ENCODE measurements around the gene XRCC3. TPM values are rescaled to one million over a fixed set of nuclear protein-coding genes. Genes with fewer than 3 reads are reported as not detected.

Gene XRCC3
- total and polyA plus RNA-seq, 2 experiments from 2014 or later: 7.7 to 9.1 TPM

DNA sequence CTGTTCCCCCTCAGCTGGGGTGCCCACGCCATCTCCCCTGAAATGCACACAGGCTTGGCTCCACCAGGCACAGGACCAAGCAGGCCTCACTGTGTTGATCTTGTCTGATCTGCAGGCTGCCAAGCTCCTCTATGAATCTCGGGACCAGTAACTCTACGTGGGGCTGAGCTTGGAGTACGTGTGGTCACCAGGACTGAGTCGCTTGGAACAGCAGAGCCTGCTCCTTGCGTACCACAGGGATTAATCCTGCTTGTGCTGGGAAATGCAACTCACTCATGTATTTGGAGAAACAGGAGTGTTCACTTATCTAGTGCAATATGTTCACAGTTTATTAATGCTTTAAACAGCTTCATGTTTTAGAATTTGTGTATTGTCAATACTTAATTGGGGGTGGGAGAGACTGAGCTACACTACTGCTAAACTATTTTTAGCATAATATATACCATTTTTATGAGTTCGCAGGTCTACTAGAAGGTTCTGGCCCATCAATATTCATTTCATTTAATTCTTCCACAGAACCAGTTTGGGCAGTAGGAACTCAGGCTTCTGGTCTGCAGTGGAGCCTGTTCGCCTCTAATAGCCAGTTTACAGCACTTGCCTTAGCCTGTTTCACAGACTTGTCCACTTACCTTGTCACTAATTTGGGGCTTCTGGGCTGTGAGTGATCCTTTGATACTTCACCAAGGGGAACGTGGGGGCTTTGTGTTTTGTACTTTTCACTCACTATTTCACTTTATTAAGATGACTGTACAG lies 17.8 kb upstream of the XRCC3 start:
- no peaks in the 10 kb centered on the region for H3K79me2 ChIP-seq
- no peak overlapping the region for H3K4me3 ChIP-seq
- H3K4me2 ChIP-seq: no peak overlapping the region
- no peaks in the 10 kb centered on the region for H3K27me3 ChIP-seq
- no peaks in the 10 kb centered on the region for H3K9me2 ChIP-seq (replicated peaks; ENCODE audit: insufficient read depth)
- H3K4me1 ChIP-seq (ENCODE audit: insufficient read depth): no peaks in the 10 kb centered on the region
- H2AFZ ChIP-seq: no peak overlapping the region
- TF ChIP-seq EZH2phosphoT487 (IDR thresholded peaks at IDR 0.05; ENCODE audit: low read depth, severe bottlenecking, unreplicated experiment) (no peak), EZH2 (IDR thresholded peaks at IDR 0.05; ENCODE audit: borderline replicate concordance) (no peak)
- TF ChIP-seq, protein P1, sequence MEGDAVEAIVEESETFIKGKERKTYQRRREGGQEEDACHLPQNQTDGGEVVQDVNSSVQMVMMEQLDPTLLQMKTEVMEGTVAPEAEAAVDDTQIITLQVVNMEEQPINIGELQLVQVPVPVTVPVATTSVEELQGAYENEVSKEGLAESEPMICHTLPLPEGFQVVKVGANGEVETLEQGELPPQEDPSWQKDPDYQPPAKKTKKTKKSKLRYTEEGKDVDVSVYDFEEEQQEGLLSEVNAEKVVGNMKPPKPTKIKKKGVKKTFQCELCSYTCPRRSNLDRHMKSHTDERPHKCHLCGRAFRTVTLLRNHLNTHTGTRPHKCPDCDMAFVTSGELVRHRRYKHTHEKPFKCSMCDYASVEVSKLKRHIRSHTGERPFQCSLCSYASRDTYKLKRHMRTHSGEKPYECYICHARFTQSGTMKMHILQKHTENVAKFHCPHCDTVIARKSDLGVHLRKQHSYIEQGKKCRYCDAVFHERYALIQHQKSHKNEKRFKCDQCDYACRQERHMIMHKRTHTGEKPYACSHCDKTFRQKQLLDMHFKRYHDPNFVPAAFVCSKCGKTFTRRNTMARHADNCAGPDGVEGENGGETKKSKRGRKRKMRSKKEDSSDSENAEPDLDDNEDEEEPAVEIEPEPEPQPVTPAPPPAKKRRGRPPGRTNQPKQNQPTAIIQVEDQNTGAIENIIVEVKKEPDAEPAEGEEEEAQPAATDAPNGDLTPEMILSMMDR (IDR thresholded peaks at IDR 0.05; ENCODE audit: poor library complexity): no peak
- peak overlapping the region; percentile 35 for H3K27ac ChIP-seq
- no peaks in the 10 kb centered on the region for H3K9me3 ChIP-seq (ENCODE audit: low read depth)
- no peaks in the 10 kb centered on the region for H3K36me3 ChIP-seq (replicated peaks; ENCODE audit: insufficient read depth, low read depth)
- no peak for DNase-seq (ENCODE audit: low spot score)
- no peaks in the 10 kb centered on the region for H4K20me1 ChIP-seq (ENCODE audit: insufficient read depth, poor library complexity, severe bottlenecking)
- 85% methylated on average over 9 of the region's 9 CpGs for WGBS (ENCODE audit: low lambda C conversion rate, missing lambda C conversion rate)

DNA sequence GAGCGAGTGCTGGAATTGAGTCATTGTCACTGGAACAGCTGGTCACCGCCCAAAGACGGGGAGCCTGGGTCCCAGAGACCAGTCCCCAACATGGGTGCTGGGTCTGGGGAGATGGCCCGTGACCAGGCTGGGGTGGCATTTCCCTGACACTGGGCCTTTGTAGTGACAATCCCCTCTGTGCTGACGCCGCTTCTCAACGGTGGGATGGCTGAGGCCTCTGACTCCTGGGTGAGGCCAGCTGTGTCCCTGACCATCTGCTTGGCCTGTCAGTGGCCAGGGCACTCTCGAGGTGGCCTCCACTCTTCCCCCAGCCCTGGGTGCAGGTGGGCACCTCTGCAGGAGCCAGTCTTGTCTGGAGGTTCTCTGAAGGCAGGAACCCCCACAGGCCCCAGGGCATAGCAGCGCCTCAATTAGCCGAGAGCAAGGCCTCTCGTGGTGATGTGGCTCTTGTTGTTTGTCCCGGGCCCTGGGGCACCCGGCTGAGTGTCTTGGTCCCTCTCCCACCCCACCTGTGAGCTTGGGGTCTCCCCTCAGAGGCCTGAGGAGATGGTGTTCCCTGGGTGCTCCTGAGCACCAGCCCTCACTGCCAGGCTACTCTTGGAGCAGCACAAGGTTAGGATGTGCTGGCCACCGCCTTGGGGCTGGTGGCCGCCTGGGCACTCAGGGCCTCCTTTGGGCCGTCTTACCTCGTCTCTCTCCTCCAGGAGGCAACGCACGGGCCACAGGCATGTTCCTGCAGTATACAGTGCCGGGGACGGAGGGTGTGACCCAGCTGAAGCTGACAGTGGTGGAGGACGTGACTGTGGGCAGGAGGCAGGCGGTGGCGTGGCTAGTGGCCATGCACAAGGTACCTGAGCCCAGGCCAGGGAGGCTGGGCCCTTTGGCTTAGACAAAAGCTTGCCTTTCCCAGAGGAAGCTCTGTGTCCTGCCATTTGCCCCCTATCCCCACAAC lies 16.9 kb upstream of the XRCC3 start:
- WGBS (ENCODE audit: low lambda C conversion rate, missing lambda C conversion rate): 98% methylated on average over 24 of the region's 24 CpGs

DNA sequence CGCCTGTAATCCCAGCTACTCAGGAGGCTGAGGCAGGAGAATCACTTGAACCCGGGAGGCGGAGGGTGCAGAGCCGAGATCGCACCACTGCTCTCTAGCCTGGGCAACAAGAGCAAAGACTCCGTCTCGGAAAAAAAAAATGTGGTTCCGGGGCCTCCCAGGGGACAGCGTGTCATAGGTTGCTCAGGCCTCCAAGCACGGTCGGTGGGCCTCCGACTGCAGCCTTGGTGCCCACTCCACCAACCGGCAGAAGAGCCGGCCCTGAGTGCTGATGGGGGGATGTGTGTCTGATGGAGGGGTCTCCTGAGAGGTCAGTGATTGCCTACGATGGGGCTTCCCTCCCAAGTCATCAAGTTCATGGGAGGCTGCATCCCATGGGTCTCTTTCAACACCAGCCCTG lies 16.2 kb upstream of the XRCC3 start:
- H3K27me3 ChIP-seq: no peaks in the 10 kb centered on the region
- no peak overlapping the region for H3K27ac ChIP-seq
- H4K20me1 ChIP-seq (ENCODE audit: insufficient read depth, poor library complexity, severe bottlenecking): peaks cover 2% of the 10 kb centered on the region

More for the DNA sequence above, 16.9 kb upstream of the XRCC3 start:
- Histone ChIP-seq H3K36me3 (replicated peaks; ENCODE audit: insufficient read depth, low read depth) (no peaks in the 10 kb centered on the region), H3K79me2 (peaks cover 6% of the 10 kb centered on the region), H2AFZ (no peak overlapping the region), H3K9me3 (ENCODE audit: low read depth) (no peaks in the 10 kb centered on the region), H3K27me3 (no peaks in the 10 kb centered on the region), H3K27ac (no peak overlapping the region), H3K4me3 (no peak overlapping the region), H3K9me2 (replicated peaks; ENCODE audit: insufficient read depth) (no peaks in the 10 kb centered on the region), H4K20me1 (ENCODE audit: insufficient read depth, poor library complexity, severe bottlenecking) (no peaks in the 10 kb centered on the region), H3K4me2 (no peak overlapping the region), H3K4me1 (ENCODE audit: insufficient read depth) (no peaks in the 10 kb centered on the region)
- TF ChIP-seq EZH2phosphoT487 (IDR thresholded peaks at IDR 0.05; ENCODE audit: low read depth, severe bottlenecking, unreplicated experiment): no peak
- TF ChIP-seq, protein P1 (IDR thresholded peaks at IDR 0.05; ENCODE audit: poor library complexity): no peak
- no peak for TF ChIP-seq EZH2 (IDR thresholded peaks at IDR 0.05; ENCODE audit: borderline replicate concordance)
- no peak for DNase-seq (ENCODE audit: low spot score)

More for the DNA sequence above, 16.2 kb upstream of the XRCC3 start:
- no peak overlapping the region for H3K4me2 ChIP-seq
- no peaks in the 10 kb centered on the region for H3K4me1 ChIP-seq (ENCODE audit: insufficient read depth)
- H3K9me2 ChIP-seq (replicated peaks; ENCODE audit: insufficient read depth): no peaks in the 10 kb centered on the region
- no peaks in the 10 kb centered on the region for H3K9me3 ChIP-seq (ENCODE audit: low read depth)
- H2AFZ ChIP-seq: no peak overlapping the region
- peaks cover 11% of the 10 kb centered on the region for H3K79me2 ChIP-seq
- H3K4me3 ChIP-seq: no peak overlapping the region
- WGBS (ENCODE audit: low lambda C conversion rate, missing lambda C conversion rate): 93% methylated on average over 15 of the region's 15 CpGs
- TF ChIP-seq, protein P1 (IDR thresholded peaks at IDR 0.05; ENCODE audit: poor library complexity): no peak
- TF ChIP-seq EZH2phosphoT487 (IDR thresholded peaks at IDR 0.05; ENCODE audit: low read depth, severe bottlenecking, unreplicated experiment) (no peak), EZH2 (IDR thresholded peaks at IDR 0.05; ENCODE audit: borderline replicate concordance) (no peak)
- DNase-seq (ENCODE audit: low spot score): no peak
- H3K36me3 ChIP-seq (replicated peaks; ENCODE audit: insufficient read depth, low read depth): no peaks in the 10 kb centered on the region
